OCI-LY3 (cell line): ENCODE measurements around the gene SVIL.

Source experiments
- CTCF ChIP-seq: fragments of 200-600, 300-600 bp; sonication (generic); IDR thresholded peaks from 2 replicates; pipeline ENCODE4 v1.5.1; 2014; ENCODE audit warnings: antibody characterized with exemption, low read length, low read depth
- EZH2phosphoT487 ChIP-seq: fragments of 200-600 bp; shearing (Covaris generic); IDR thresholded peaks from 2 replicates; pipeline ENCODE4 v1.6.1; 2018; ENCODE audit warnings: antibody characterized with exemption, mixed run types, low read depth

DNA sequence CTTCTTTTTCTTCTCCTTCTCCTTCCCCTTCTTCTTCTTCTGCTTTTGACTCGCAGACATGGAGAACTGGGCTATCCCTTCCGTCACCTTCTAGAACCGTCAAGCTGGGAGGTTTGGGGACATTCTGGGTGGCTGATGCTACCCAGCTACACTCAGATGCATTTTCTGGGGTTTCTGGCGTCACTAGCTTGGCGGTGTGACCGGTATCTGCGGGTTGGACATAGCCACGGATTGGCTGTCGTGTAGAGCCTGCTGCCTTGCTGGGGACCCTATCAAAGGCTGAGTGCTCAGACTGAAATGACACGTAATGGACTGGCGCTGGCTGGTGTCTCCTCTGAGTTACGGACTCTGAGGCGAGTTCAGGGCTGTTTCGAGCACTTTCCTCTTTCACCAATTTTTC, 101.7 kb downstream of the SVIL start:
- no peak for TF ChIP-seq CTCF
- TF ChIP-seq EZH2phosphoT487 = no peak
